Heart left ventricle (tissue), 16 donors: ENCODE measurements around the gene KCNN3. TPM values are rescaled to one million over a fixed set of nuclear protein-coding genes. Genes with fewer than 3 reads are reported as not detected.

Experiments used
- ATAC-seq, 4 donors: fragments of 200-7000 bp; cut with Tn5 transposase; one replicate each; pipeline ENCODE4 v1.9.1; 2020 to 2022; ENCODE audit warnings: moderate library complexity in 4 of 4, mild to moderate bottlenecking in 3 of 4, moderate number of reproducible peaks in 1 of 4
- DNase-seq, 5 donors: peaks; one replicate each; pipeline ENCODE4 v3.0.0-alpha.2; 2020
- H3K27ac ChIP-seq, 12 donors: fragments of 200-600 bp; sonication (generic) in 4 of 12; one replicate each; pipeline versions ENCODE4 v1.5.0 to v1.8.0; 2016 to 2022; ENCODE audit warnings: mild to moderate bottlenecking in 2 of 12
- H3K27me3 ChIP-seq, 9 donors: fragments of 200-600 bp; sonication (generic) in 2 of 9; one replicate each; pipeline versions ENCODE4 v1.5.1 to v1.8.0; 2016 to 2022; ENCODE audit warnings: mild to moderate bottlenecking in 3 of 9
- H3K36me3 ChIP-seq, 9 donors: fragments of 200-600 bp; sonication (generic) in 2 of 9; one replicate each; pipeline versions ENCODE4 v1.5.0 to v1.8.0; 2018 to 2022; ENCODE audit warnings: mild to moderate bottlenecking in 2 of 9
- H3K4me1 ChIP-seq, 12 donors: fragments of 200-600 bp; sonication (generic) in 4 of 12; one replicate each; pipeline versions ENCODE4 v1.5.0 to v1.8.0; 2016 to 2022; ENCODE audit warnings: mild to moderate bottlenecking in 3 of 12
- H3K4me3 ChIP-seq, 12 donors: fragments of 200-600 bp; sonication (generic) in 4 of 12; one replicate each; pipeline versions ENCODE4 v1.5.0 to v1.8.0; 2017 to 2022; ENCODE audit warnings: mild to moderate bottlenecking in 9 of 12, moderate library complexity in 4 of 12
- H3K9me3 ChIP-seq, 12 donors: fragments of 200-600 bp; sonication (generic) in 4 of 12; one replicate each; pipeline versions ENCODE4 v1.5.0 to v1.8.0; 2016 to 2022; ENCODE audit warnings: mild to moderate bottlenecking in 1 of 12
- POLR2A ChIP-seq, 2 donors: fragments of 450-650 bp; IDR thresholded peaks; one replicate each; pipeline ENCODE4 v1.6.1; 2017; ENCODE audit warnings: antibody characterized with exemption in 2 of 2, mild to moderate bottlenecking in 2 of 2, moderate library complexity in 2 of 2
- intact Hi-C, 10 donors: fragments of 100-400 bp; cut with DNase I; formaldehyde crosslinking; loops; one replicate each; pipeline versions ENCODE4 v1.11.1 to v1.14.2; 2022
- polyA plus RNA-seq, 2 donors: library from polyadenylated mRNA; stranded (reverse); fragments of 200-250 nt; gene quantifications; one replicate each; pipeline ENCODE4 v1.2.3, GENCODE V29; 2013
- total RNA-seq, 9 donors: library from RNA; depleted of rRNA in 2 of 9; stranded (reverse); fragments of >200 nt in 2 of 9; fragmentation: NEBNext Ultra II Directional in 3 of 9; extraction: Animal tissue kit (Norgen Biotek cat#: 25700) in 3 of 9; gene quantifications; one replicate each; pipeline versions ENCODE4 v1.1.0 to v1.2.4, GENCODE V29; 2016 to 2023
- TF ChIP-seq, protein P1 (sequence below), 12 donors: fragments of 200-600 bp; sonication (generic) in 4 of 12; IDR thresholded peaks; one replicate each; pipeline versions ENCODE4 v1.5.0 to v1.8.0; 2018 to 2022; ENCODE audit warnings: antibody characterized with exemption in 12 of 12, mild to moderate bottlenecking in 5 of 12
- donor health status: ischemic (EF 13 %, LVEDD 7.1; RV severe dilation, severe dysfunction).
- donor health status: healthy with polysubstance abuse.
- donor health status: DM: no; HTN: yes; CAD: no.
- donor health status: DM: no; HTN: no; CAD: no.
- donor health status: ischemic (EF 25% LVEDD 6.9; RV normal size, moderate dysfunction).
- donor health status: ischemic (EF 25% LVEDD 5.7; RV mildly dilated, moderate dysfunction).
- donor health status: healthy.
- donor health status: DM: yes; HTN: yes; CAD: no.
- donor health status: ischemic (EF 35%, LVEDD 5.7; RV mildly dilated, moderate dysfunction).
- donor health status: nonischemic (EF 11% LVEDD 7.7; RV severe dilation, severe dysfunction).
- donor health status: DM: yes; HTN: yes; CAD: no.
- donor health status: PGD.
- donor health status: ischemic (EF 29% LVEDD 5.4; RV normal size, mild dysfunction).
- donor health status: nonischemic (EF 23%, LVEDD 6.1; RV moderate dilation, normal function).

KCNN3 gene
- total and polyA plus RNA-seq, 11 donors = 0.42 to 4.6 (median 2.2) TPM

DNA sequence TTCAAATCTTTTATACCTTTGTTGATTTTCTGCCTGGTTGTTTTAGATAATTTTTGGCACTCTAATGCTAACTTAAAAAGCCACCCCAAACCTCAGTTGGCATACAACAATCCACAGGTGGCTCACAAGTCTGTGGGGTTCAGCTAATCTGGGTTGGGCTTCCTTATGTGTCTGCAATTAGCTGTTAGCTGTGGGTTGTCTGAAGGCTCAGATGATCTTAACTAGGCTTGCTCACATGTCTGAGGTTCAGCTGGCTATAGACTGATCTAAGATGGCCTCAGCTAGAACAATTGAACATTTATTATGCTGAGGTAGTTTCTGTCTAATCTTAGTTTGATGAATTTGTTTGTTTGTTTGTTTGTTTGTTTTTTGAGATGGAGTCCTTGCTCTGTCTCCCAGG, 217.2 kb downstream of the KCNN3 start:
- no peaks in the 10 kb centered on the region for H3K4me1 ChIP-seq
- no peak overlapping the region for H3K4me3 ChIP-seq
- peaks cover 0 to 8% (median 0%) of the 10 kb centered on the region in 9 donors for H3K27me3 ChIP-seq
- TF ChIP-seq POLR2A (IDR thresholded peaks at IDR 0.05) = no peak
- TF ChIP-seq, protein P1, sequence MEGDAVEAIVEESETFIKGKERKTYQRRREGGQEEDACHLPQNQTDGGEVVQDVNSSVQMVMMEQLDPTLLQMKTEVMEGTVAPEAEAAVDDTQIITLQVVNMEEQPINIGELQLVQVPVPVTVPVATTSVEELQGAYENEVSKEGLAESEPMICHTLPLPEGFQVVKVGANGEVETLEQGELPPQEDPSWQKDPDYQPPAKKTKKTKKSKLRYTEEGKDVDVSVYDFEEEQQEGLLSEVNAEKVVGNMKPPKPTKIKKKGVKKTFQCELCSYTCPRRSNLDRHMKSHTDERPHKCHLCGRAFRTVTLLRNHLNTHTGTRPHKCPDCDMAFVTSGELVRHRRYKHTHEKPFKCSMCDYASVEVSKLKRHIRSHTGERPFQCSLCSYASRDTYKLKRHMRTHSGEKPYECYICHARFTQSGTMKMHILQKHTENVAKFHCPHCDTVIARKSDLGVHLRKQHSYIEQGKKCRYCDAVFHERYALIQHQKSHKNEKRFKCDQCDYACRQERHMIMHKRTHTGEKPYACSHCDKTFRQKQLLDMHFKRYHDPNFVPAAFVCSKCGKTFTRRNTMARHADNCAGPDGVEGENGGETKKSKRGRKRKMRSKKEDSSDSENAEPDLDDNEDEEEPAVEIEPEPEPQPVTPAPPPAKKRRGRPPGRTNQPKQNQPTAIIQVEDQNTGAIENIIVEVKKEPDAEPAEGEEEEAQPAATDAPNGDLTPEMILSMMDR (IDR thresholded peaks at IDR 0.05) = no peak
- H3K9me3 ChIP-seq = no peaks in the 10 kb centered on the region
- no peaks in the 10 kb centered on the region for H3K36me3 ChIP-seq
- intact Hi-C loops = no loop called here
- ATAC-seq (no peak), DNase-seq (no peak)
- H3K27ac ChIP-seq = no peak overlapping the region

Other genes starting within 250 kb of the KCNN3 start
- gene PMVK, start 66.4 kb upstream of the KCNN3 start, total RNA-seq = 10 to 100 TPM; 12.8 to 50.8 (median 37.5) TPM
- gene PMVK, start 66.4 kb upstream of the KCNN3 start, polyA plus RNA-seq = 10 to 100 TPM; 47.1 to 52.1 TPM
- 10 to 100 TPM; 38.2 to 70.4 (median 51.7) TPM for gene PBXIP1, start 85.8 kb upstream of the KCNN3 start, total RNA-seq
- 10 to 100 TPM; 36.9 to 38.2 TPM for gene PBXIP1, start 85.8 kb upstream of the KCNN3 start, polyA plus RNA-seq
- 10 to 100 TPM; 10.7 to 19.2 (median 16.3) TPM for gene PYGO2, start 91.5 kb upstream of the KCNN3 start, total RNA-seq
- 10 to 100 TPM in 1 of 2 donors, 1 to 10 TPM in 1; 9.7 to 18.0 TPM for gene PYGO2, start 91.5 kb upstream of the KCNN3 start, polyA plus RNA-seq
- 100 to 1,000 TPM in 1 of 9 donors, 10 to 100 TPM in 8; 38.8 to 115 (median 62.4) TPM for gene SHC1, start 100.5 kb upstream of the KCNN3 start, total RNA-seq
- gene SHC1, start 100.5 kb upstream of the KCNN3 start, polyA plus RNA-seq = 10 to 100 TPM; 23.6 to 93.7 TPM
- gene CKS1B, start 104.4 kb upstream of the KCNN3 start, total RNA-seq = 10 to 100 TPM; 11.0 to 30.0 (median 16.7) TPM
- gene CKS1B, start 104.4 kb upstream of the KCNN3 start, polyA plus RNA-seq = 10 to 100 TPM in 1 of 2 donors, 1 to 10 TPM in 1; 6.8 to 48.9 TPM
- 10 to 100 TPM; 19.4 to 35.0 (median 27.4) TPM for gene FLAD1, start 113.1 kb upstream of the KCNN3 start, total RNA-seq
- 10 to 100 TPM; 22.3 to 50.7 TPM for gene FLAD1, start 113.1 kb upstream of the KCNN3 start, polyA plus RNA-seq
- not detected for gene LENEP, start 123.3 kb upstream of the KCNN3 start, total RNA-seq
- not detected for gene LENEP, start 123.3 kb upstream of the KCNN3 start, polyA plus RNA-seq
- 10 to 100 TPM; 29.5 to 80.0 (median 46.6) TPM for gene ZBTB7B, start 132.5 kb upstream of the KCNN3 start, total RNA-seq
- 100 to 1,000 TPM in 1 of 2 donors, 10 to 100 TPM in 1; 39.2 to 103 TPM for gene ZBTB7B, start 132.5 kb upstream of the KCNN3 start, polyA plus RNA-seq
- under 1 TPM in 8 of 9 donors, not detected in 1; 0.14 to 0.62 (median 0.35) TPM for gene DCST2, start 163.5 kb upstream of the KCNN3 start, total RNA-seq
- gene DCST2, start 163.5 kb upstream of the KCNN3 start, polyA plus RNA-seq = under 1 TPM; 0.17 to 0.65 TPM
- not detected for gene DCST1, start 163.5 kb upstream of the KCNN3 start, total RNA-seq
- not detected for gene DCST1, start 163.5 kb upstream of the KCNN3 start, polyA plus RNA-seq
- gene ADAM15, start 181.0 kb upstream of the KCNN3 start, total RNA-seq = 100 to 1,000 TPM in 3 of 9 donors, 10 to 100 TPM in 6; 55.8 to 199 (median 67.5) TPM
- 100 to 1,000 TPM; 112 to 113 TPM for gene ADAM15, start 181.0 kb upstream of the KCNN3 start, polyA plus RNA-seq
- gene EFNA4, start 193.5 kb upstream of the KCNN3 start, total RNA-seq = 1 to 10 TPM; 1.1 to 3.3 (median 2.2) TPM
- 1 to 10 TPM; 2.0 to 4.8 TPM for gene EFNA4, start 193.5 kb upstream of the KCNN3 start, polyA plus RNA-seq
- 1 to 10 TPM in 2 of 9 donors, under 1 TPM in 7; 0.20 to 2.4 (median 0.61) TPM for gene EFNA3, start 208.6 kb upstream of the KCNN3 start, total RNA-seq
- gene EFNA3, start 208.6 kb upstream of the KCNN3 start, polyA plus RNA-seq = 1 to 10 TPM in 1 of 2 donors, under 1 TPM in 1; 0.61 to 1.9 TPM